ENCODE results near the gene VAV3.

DNA sequence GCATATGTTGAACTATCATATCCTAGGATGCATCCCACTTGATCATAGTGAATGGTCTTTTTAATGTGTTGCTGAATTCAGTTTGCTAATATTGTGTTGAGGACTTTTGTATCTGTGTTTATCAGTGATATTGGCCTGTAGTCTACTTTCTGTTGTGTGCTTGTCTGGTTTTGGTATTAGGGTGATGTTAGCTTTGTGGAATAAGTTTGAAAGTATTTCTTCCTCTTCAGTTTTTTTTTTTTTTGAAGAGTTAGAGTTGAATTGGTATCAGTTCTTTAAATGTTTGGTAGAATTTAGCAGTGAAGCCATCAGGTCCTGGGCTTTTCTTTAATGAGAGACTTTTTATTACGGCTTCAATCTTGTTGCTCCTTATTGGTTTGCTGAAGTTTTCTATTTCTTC is 162.3 kb downstream of the VAV3 start:
- TF ChIP-seq, protein P1, sequence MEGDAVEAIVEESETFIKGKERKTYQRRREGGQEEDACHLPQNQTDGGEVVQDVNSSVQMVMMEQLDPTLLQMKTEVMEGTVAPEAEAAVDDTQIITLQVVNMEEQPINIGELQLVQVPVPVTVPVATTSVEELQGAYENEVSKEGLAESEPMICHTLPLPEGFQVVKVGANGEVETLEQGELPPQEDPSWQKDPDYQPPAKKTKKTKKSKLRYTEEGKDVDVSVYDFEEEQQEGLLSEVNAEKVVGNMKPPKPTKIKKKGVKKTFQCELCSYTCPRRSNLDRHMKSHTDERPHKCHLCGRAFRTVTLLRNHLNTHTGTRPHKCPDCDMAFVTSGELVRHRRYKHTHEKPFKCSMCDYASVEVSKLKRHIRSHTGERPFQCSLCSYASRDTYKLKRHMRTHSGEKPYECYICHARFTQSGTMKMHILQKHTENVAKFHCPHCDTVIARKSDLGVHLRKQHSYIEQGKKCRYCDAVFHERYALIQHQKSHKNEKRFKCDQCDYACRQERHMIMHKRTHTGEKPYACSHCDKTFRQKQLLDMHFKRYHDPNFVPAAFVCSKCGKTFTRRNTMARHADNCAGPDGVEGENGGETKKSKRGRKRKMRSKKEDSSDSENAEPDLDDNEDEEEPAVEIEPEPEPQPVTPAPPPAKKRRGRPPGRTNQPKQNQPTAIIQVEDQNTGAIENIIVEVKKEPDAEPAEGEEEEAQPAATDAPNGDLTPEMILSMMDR (IDR thresholded peaks at IDR 0.05; ENCODE audit: insufficient read depth, low read depth, low read length): no peak
- no peak for TF ChIP-seq EZH2 (IDR thresholded peaks at IDR 0.05; ENCODE audit: insufficient read depth, low read length)

All from astrocyte (in vitro differentiated cells and primary cell).